OCI-LY7 (cell line): Measurements from ENCODE around the gene LRRC28. TPM values are rescaled to one million over a fixed set of nuclear protein-coding genes. Genes with fewer than 3 reads are reported as not detected.

Experiments used
- BruUV-seq: library from RNA; stranded (reverse); fragments of 400-500 nt; replicated peaks from 2 replicates; lab custom pipeline; 2021; lab: Mats Ljungman, UMichigan
- CTCF ChIA-PET: fragments of 300-600 bp; sonication (Branson Sonifier 250); formaldehyde crosslinking; loops from one replicate; lab custom pipeline; 2022; ENCODE audit warnings: antibody characterized with exemption; ENCODE audit not compliant: unreplicated experiment; lab: Charles Lee
- POLR2A ChIA-PET: fragments of 300-600 bp; sonication (Branson Sonifier 250); formaldehyde crosslinking; loops from one replicate; lab custom pipeline; 2022; ENCODE audit warnings: antibody characterized with exemption; lab: Charles Lee
- DNase-seq: peaks from one replicate; pipeline ENCODE4 v3.0.0-alpha.2; 2015; ENCODE audit warnings: low spot score
- H2AFZ ChIP-seq: fragments of 200-600 bp; sonication (generic), shearing (Covaris generic); 2 replicates; pipeline ENCODE4 v1.6.1; 2014; ENCODE audit warnings: mild to moderate bottlenecking, antibody characterized with exemption, low read length, moderate library complexity
- H3K27ac ChIP-seq: fragments of 200-600 bp; sonication (generic); 2 replicates; pipeline ENCODE4 v1.5.1; 2014; ENCODE audit warnings: mixed run types, low read depth, mild to moderate bottlenecking, moderate library complexity, low read length, inconsistent platforms; ENCODE audit not compliant: poor library complexity, severe bottlenecking
- H3K36me3 ChIP-seq: fragments of 200-600 bp; sonication (generic); 2 replicates; pipeline ENCODE4 v1.6.1; 2014; ENCODE audit warnings: mild to moderate bottlenecking, antibody characterized with exemption, low read length, moderate library complexity, mixed read lengths; ENCODE audit not compliant: insufficient read depth
- H3K4me1 ChIP-seq: fragments of 200-600 bp; sonication (generic); 2 replicates; pipeline ENCODE4 v1.5.1; 2014; ENCODE audit warnings: mild to moderate bottlenecking, low read length; ENCODE audit not compliant: insufficient read depth, poor library complexity, severe bottlenecking
- H3K4me2 ChIP-seq: fragments of 200-600 bp; sonication (generic); 2 replicates; pipeline ENCODE4 v1.6.1; 2014; ENCODE audit warnings: mild to moderate bottlenecking, low read length
- H3K4me3 ChIP-seq: fragments of 200-600 bp; sonication (generic); 2 replicates; pipeline ENCODE4 v1.5.1; 2014; ENCODE audit warnings: mild to moderate bottlenecking, low read depth, low read length; ENCODE audit not compliant: poor library complexity, severe bottlenecking
- H3K79me2 ChIP-seq: fragments of 200-600 bp; sonication (generic); 2 replicates; pipeline ENCODE4 v1.6.1; 2016; ENCODE audit warnings: low read depth, mild to moderate bottlenecking, low read length, moderate library complexity, mixed read lengths; ENCODE audit not compliant: insufficient read depth
- H3K9me2 ChIP-seq: fragments of 200-600 bp; sonication (generic); 2 replicates; pipeline ENCODE4 v1.6.1; 2016; ENCODE audit warnings: mild to moderate bottlenecking, low read length, mixed read lengths; ENCODE audit not compliant: insufficient read depth
- H3K9me3 ChIP-seq: fragments of 200-600 bp; sonication (generic); 2 replicates; pipeline ENCODE4 v1.6.1; 2014; ENCODE audit warnings: mild to moderate bottlenecking, mixed run types, low read length, mixed read lengths
- H4K20me1 ChIP-seq: fragments of 200-600 bp; sonication (generic); 2 replicates; pipeline ENCODE4 v1.6.1; 2014; ENCODE audit warnings: mild to moderate bottlenecking, antibody characterized with exemption, low read length, moderate library complexity, mixed read lengths; ENCODE audit not compliant: insufficient read depth
- CTCF ChIP-seq: fragments of 200-600 bp; sonication (generic); conservative IDR thresholded peaks from 2 replicates; pipeline ENCODE4 v1.5.1; 2014; ENCODE audit warnings: mild to moderate bottlenecking, antibody characterized with exemption, low read length, moderate library complexity, mixed read lengths
- EZH2phosphoT487 ChIP-seq: fragments of 200-600 bp; sonication (generic); IDR thresholded peaks from 2 replicates; pipeline ENCODE4 v1.6.1; 2018; ENCODE audit warnings: low read depth, borderline replicate concordance, mild to moderate bottlenecking, mixed run types, antibody characterized with exemption, low read length, moderate library complexity, mixed read lengths
- intact Hi-C: fragments of 100-400 bp; cut with micrococcal nuclease; formaldehyde crosslinking; loops from one replicate; pipeline ENCODE4 v1.10.0; 2022; ENCODE audit not compliant: unreplicated experiment
- total RNA-seq, 2 experiments: library from RNA; depleted of rRNA in 1 of 2; stranded (reverse); fragments of >200 nt in 1 of 2; shearing (Covaris generic) in 1 of 2; gene quantifications; 2 replicates each; pipeline ENCODE4 v1.2.3, GENCODE V29; 2014 to 2022

LRRC28 gene
- total RNA-seq, 2 experiments from 2014 or later, result 25.7 to 30.2 TPM

- TF ChIP-seq CTCF (no peak), EZH2phosphoT487 (no peak)
- no peaks in the 10 kb centered on the region for H3K9me2 ChIP-seq
- H4K20me1 ChIP-seq, result no peaks in the 10 kb centered on the region
- no peaks in the 10 kb centered on the region for H3K9me3 ChIP-seq
- no peak overlapping the region for H3K4me2 ChIP-seq
- no TSS peak for BruUV-seq
- intact Hi-C loops, result no loop called here
- CTCF ChIA-PET, result no interaction called here
- no peak overlapping the region for H3K4me3 ChIP-seq
- no peak overlapping the region for H2AFZ ChIP-seq
- POLR2A ChIA-PET, result no interaction called here
- no peaks in the 10 kb centered on the region for H3K36me3 ChIP-seq
- no peaks in the 10 kb centered on the region for H3K4me1 ChIP-seq
- H3K27ac ChIP-seq, result no peak overlapping the region
- no peaks in the 10 kb centered on the region for H3K79me2 ChIP-seq
- no peak for DNase-seq
These were observed 175.3 kb downstream of the LRRC28 start for GRCh38 chr15:99426431-99427105.

DNA sequence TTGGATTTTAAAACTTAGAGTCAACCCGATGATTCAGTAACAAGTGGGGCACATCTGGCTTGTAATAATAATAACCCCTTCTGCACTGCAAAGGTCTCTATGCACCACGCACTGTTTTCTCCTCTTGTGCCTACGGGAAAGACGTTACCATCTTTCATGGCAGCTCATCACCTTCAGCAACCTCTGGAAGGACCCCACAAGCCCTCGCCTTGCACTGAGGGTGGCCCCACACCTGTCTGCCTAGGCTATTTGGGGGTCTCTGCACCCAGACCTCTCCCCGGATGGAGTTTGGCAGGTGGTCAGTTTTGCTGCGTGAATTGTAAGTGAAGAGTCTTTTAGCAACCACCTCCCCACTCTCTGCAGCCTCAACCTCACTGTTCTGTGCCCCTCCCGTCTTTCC is 175.9 kb downstream of the LRRC28 start:
- H3K36me3 ChIP-seq, result no peaks in the 10 kb centered on the region
- no peaks in the 10 kb centered on the region for H3K9me3 ChIP-seq
- ChIA-PET POLR2A (no interaction called here), CTCF (no interaction called here)
- TF ChIP-seq EZH2phosphoT487 (no peak), CTCF (no peak)
- no peaks in the 10 kb centered on the region for H3K4me1 ChIP-seq
- H2AFZ ChIP-seq, result no peak overlapping the region
- no peaks in the 10 kb centered on the region for H3K9me2 ChIP-seq
- H3K4me2 ChIP-seq, result no peak overlapping the region
- no peaks in the 10 kb centered on the region for H4K20me1 ChIP-seq
- no peak for DNase-seq
- H3K79me2 ChIP-seq, result no peaks in the 10 kb centered on the region
- no peak overlapping the region for H3K27ac ChIP-seq
- BruUV-seq, result no TSS peak
- intact Hi-C loops, result no loop called here
- no peak overlapping the region for H3K4me3 ChIP-seq

- Histone ChIP-seq H4K20me1 (no peaks in the 10 kb centered on the region), H3K4me3 (no peak overlapping the region), H3K79me2 (no peaks in the 10 kb centered on the region), H3K4me2 (no peak overlapping the region), H3K36me3 (no peaks in the 10 kb centered on the region), H3K27ac (no peak overlapping the region), H3K4me1 (no peaks in the 10 kb centered on the region), H3K9me3 (no peaks in the 10 kb centered on the region), H2AFZ (no peak overlapping the region), H3K9me2 (no peaks in the 10 kb centered on the region)
- POLR2A ChIA-PET, result interaction anchor here (0.6 kb wide), 1 partner anchor 138 kb away, joined by 3 read pairs; the partner anchor contains the start of gene MEF2A
- no TSS peak for BruUV-seq
- intact Hi-C loops, result no loop called here
- CTCF ChIA-PET, result no interaction called here
- DNase-seq, result no peak
- no peak for TF ChIP-seq CTCF
- no peak for TF ChIP-seq EZH2phosphoT487
These were observed 176.5 kb downstream of the LRRC28 start for GRCh38 chr15:99427668-99428361.
